ENCODE measurements around the gene LRRC2. TPM values are rescaled to one million over a fixed set of nuclear protein-coding genes. Genes with fewer than 3 reads are reported as not detected.
"Not testable (repeated sequence)": the region's sequence is repeated elsewhere in the genome, so short reads cannot be mapped to it uniquely, and the experiment has no call there.

The LRRC2 gene
- total RNA-seq, 2 donors from 2014 or later = 0.44 to 2.0 TPM

GRCh38 chr3:46539443-46540005 is 26.6 kb downstream of the LRRC2 start:
- H3K4me3 ChIP-seq = no peak overlapping the region

GRCh38 chr3:46538803-46539442 is 27.2 kb downstream of the LRRC2 start:
- H3K27me3 ChIP-seq = no peaks in the 10 kb centered on the region
- peak; percentile 61 for DNase-seq

More at GRCh38 chr3:46539443-46540005, 26.6 kb downstream of the LRRC2 start:
- intact Hi-C loops (cut with DNase I) = no loop called here
- Histone ChIP-seq H3K9ac (ENCODE audit: low read depth in 2 of 2, low read length in 2 of 2) (no peak overlapping the region), H3K4me1 (no peaks in the 10 kb centered on the region), H3K36me3 (no peaks in the 10 kb centered on the region), H3K27me3 (no peaks in the 10 kb centered on the region), H3K9me3 (no peaks in the 10 kb centered on the region), H3K27ac (peak overlapping the region; percentile 44)
- TF ChIP-seq CTCF (IDR thresholded peaks at IDR 0.05) = no peak
- DNase-seq = no peak

GRCh38 chr3:46538425-46538802 is 27.7 kb downstream of the LRRC2 start:
- H3K9me3 ChIP-seq; H3K36me3 ChIP-seq; H3K4me1 ChIP-seq; DNase-seq; intact Hi-C loops (cut with DNase I); H3K4me3 ChIP-seq; H3K27me3 ChIP-seq: not testable (repeated sequence)
- peak overlapping the region in 1 of 2 donors; percentile 4 for H3K9ac ChIP-seq (ENCODE audit: low read depth in 2 of 2, low read length in 2 of 2)
- H3K27ac ChIP-seq = peak overlapping the region; percentile 44

More at GRCh38 chr3:46538803-46539442, 27.2 kb downstream of the LRRC2 start:
- Histone ChIP-seq H3K4me3 (no peak overlapping the region), H3K4me1 (no peaks in the 10 kb centered on the region), H3K27ac (peak overlapping the region; percentile 44), H3K36me3 (no peaks in the 10 kb centered on the region), H3K9ac (ENCODE audit: low read depth in 2 of 2, low read length in 2 of 2) (peak overlapping the region in 1 of 2 donors; percentile 4), H3K9me3 (no peaks in the 10 kb centered on the region)
- no peak for TF ChIP-seq CTCF (IDR thresholded peaks at IDR 0.05)
- intact Hi-C loops (cut with DNase I) = no loop called here

GRCh38 chr3:46537779-46538178 is 28.3 kb downstream of the LRRC2 start:
- Histone ChIP-seq H3K36me3 (no peaks in the 10 kb centered on the region), H3K27ac (no peak overlapping the region), H3K4me3 (no peak overlapping the region), H3K9ac (ENCODE audit: low read depth in 2 of 2, low read length in 2 of 2) (no peak overlapping the region), H3K27me3 (no peaks in the 10 kb centered on the region), H3K9me3 (no peaks in the 10 kb centered on the region), H3K4me1 (no peaks in the 10 kb centered on the region)
- no peak for DNase-seq
- no peak for TF ChIP-seq CTCF (IDR thresholded peaks at IDR 0.05)
- intact Hi-C loops (cut with DNase I) = no loop called here

GRCh38 chr3:46537316-46537715 is 28.8 kb downstream of the LRRC2 start:
- H3K4me3 ChIP-seq = no peak overlapping the region
- no peak for DNase-seq
- no peak overlapping the region for H3K9ac ChIP-seq (ENCODE audit: low read depth in 2 of 2, low read length in 2 of 2)
- H3K27ac ChIP-seq = no peak overlapping the region
- no peaks in the 10 kb centered on the region for H3K27me3 ChIP-seq
- TF ChIP-seq CTCF (IDR thresholded peaks at IDR 0.05) = no peak
- no peaks in the 10 kb centered on the region for H3K4me1 ChIP-seq
- H3K9me3 ChIP-seq = no peaks in the 10 kb centered on the region
- intact Hi-C loops (cut with DNase I) = no loop called here
- H3K36me3 ChIP-seq = no peaks in the 10 kb centered on the region

- H3K27me3 ChIP-seq = no peaks in the 10 kb centered on the region
- intact Hi-C loops (cut with DNase I) = no loop called here
These were observed 29.3 kb downstream of the LRRC2 start for GRCh38 chr3:46536758-46537157.

More at GRCh38 chr3:46536758-46537157, 29.3 kb downstream of the LRRC2 start:
- Histone ChIP-seq H3K4me1 (no peaks in the 10 kb centered on the region), H3K9ac (ENCODE audit: low read depth in 2 of 2, low read length in 2 of 2) (no peak overlapping the region), H3K27ac (no peak overlapping the region), H3K9me3 (no peaks in the 10 kb centered on the region), H3K36me3 (no peaks in the 10 kb centered on the region), H3K4me3 (no peak overlapping the region)
- no peak for TF ChIP-seq CTCF (IDR thresholded peaks at IDR 0.05)
- DNase-seq = no peak
